K562 (cell line): ENCODE results near the gene ERH. TPM values are rescaled to one million over a fixed set of nuclear protein-coding genes. Genes with fewer than 3 reads are reported as not detected.

Experiments
- ATAC-seq: fragments of 200-7000 bp; cut with Tn5 transposase; 3 replicates; pipeline ENCODE4 v1.9.1; 2020; ENCODE audit warnings: moderate library complexity
- BruUV-seq: library from RNA; stranded (reverse); fragments of 400-500 nt; replicated peaks from 2 replicates; lab custom pipeline; 2021; lab: Mats Ljungman, UMichigan
- CTCF ChIA-PET: fragments of 300-600 bp; formaldehyde crosslinking; extraction: SDS; loops from one replicate; lab custom pipeline; 2021; ENCODE audit warnings: low intra/inter-chr PET ratio; lab: Yijun Ruan, JAX
- POLR2A ChIA-PET: fragments of 300-600, 350-650 bp; sonication (Branson Sonifier 250); formaldehyde crosslinking; extraction: SDS; loops from one replicate; lab custom pipeline; 2021; ENCODE audit warnings: antibody characterized with exemption, inconsistent platforms; lab: Yijun Ruan, JAX
- DNase-seq, 4 experiments: peaks; one replicate each; pipeline versions ENCODE4 v3.0.0 to v3.0.0-alpha.2; 2011 to 2018; ENCODE audit warnings: low spot score in 3 of 4, mixed read lengths in 3 of 4; ENCODE audit errors: extremely low read depth in 1 of 4
- FAIRE-seq: peaks from 2 replicates; lab custom pipeline; 2011; peaks lifted over from hg19 to GRCh38; lab: Jason Lieb, UNC
- H2AFZ ChIP-seq: 2 replicates; pipeline ENCODE4 v1.6.0; 2011; ENCODE audit warnings: low read depth, low read length, control low read depth, inconsistent platforms
- H3K27ac ChIP-seq: fragments of 200-600 bp; 3 replicates; pipeline ENCODE4 v1.8.0; 2011; ENCODE audit warnings: low read depth, mild to moderate bottlenecking, control low read depth, inconsistent platforms, low read length, moderate library complexity, mixed read lengths; ENCODE audit errors: extremely low read depth
- H3K27me3 ChIP-seq, 2 experiments: fragments of 300-600 bp in 1 of 2; 2 replicates in 1 of 2; 3 replicates in 1 of 2; pipeline versions ENCODE4 v1.6.0 to v1.8.0; 2011; ENCODE audit warnings: inconsistent platforms in 2 of 2, low read length in 2 of 2, mild to moderate bottlenecking in 1 of 2, mixed read lengths in 1 of 2, moderate library complexity in 1 of 2; ENCODE audit not compliant: control insufficient read depth in 2 of 2, insufficient read depth in 2 of 2
- H3K36me3 ChIP-seq: fragments of 300-600 bp; 3 replicates; pipeline ENCODE4 v1.8.0; 2011; ENCODE audit warnings: mild to moderate bottlenecking, low read length, inconsistent platforms; ENCODE audit not compliant: control insufficient read depth, insufficient read depth
- H3K4me1 ChIP-seq, 2 experiments: fragments of 200-600 bp in 1 of 2; replicated peaks in 1 of 2; 2 replicates in 1 of 2; 3 replicates in 1 of 2; pipeline versions ENCODE4 v1.5.1 to v1.8.0; 2011; ENCODE audit warnings: inconsistent platforms in 2 of 2, low read length in 2 of 2, mild to moderate bottlenecking in 1 of 2, mixed read lengths in 1 of 2, moderate library complexity in 1 of 2; ENCODE audit not compliant: control insufficient read depth in 2 of 2, insufficient read depth in 2 of 2
- H3K4me2 ChIP-seq: 2 replicates; pipeline ENCODE4 v1.6.1; 2011; ENCODE audit warnings: low read length, control low read depth, inconsistent platforms, mixed read lengths; ENCODE audit not compliant: insufficient read depth
- H3K4me3 ChIP-seq: fragments of 200-600 bp; sonication (generic), shearing (Covaris generic); 2 replicates; pipeline ENCODE4 v1.5.1; 2016; ENCODE audit warnings: control low read depth, inconsistent platforms
- H3K79me2 ChIP-seq: fragments of 200-600 bp; 3 replicates; pipeline ENCODE4 v1.8.0; 2011; ENCODE audit warnings: low read length, inconsistent platforms; ENCODE audit not compliant: control insufficient read depth, insufficient read depth
- H3K9ac ChIP-seq, 2 experiments: 2 replicates each; pipeline versions ENCODE4 v1.6.0 to v1.6.1; 2011; ENCODE audit warnings: low read depth in 2 of 2, low read length in 2 of 2, control low read depth in 1 of 2, inconsistent platforms in 1 of 2, mild to moderate bottlenecking in 1 of 2, mixed read lengths in 1 of 2; ENCODE audit not compliant: insufficient read depth in 1 of 2
- H3K9me1 ChIP-seq: one replicate; pipeline ENCODE4 v1.6.0; 2011; ENCODE audit warnings: inconsistent platforms, mild to moderate bottlenecking, low read length, moderate library complexity; ENCODE audit not compliant: control insufficient read depth, insufficient read depth
- H3K9me3 ChIP-seq: replicated peaks from 2 replicates; pipeline ENCODE4 v1.5.1; 2011; ENCODE audit warnings: low read depth, low read length, inconsistent platforms; ENCODE audit not compliant: control insufficient read depth, insufficient read depth
- H4K20me1 ChIP-seq: replicated peaks from 2 replicates; pipeline ENCODE4 v1.6.1; 2011; ENCODE audit warnings: low read length, inconsistent platforms, mixed read lengths; ENCODE audit not compliant: control insufficient read depth, insufficient read depth
- MBD1 ChIP-seq: fragments of 250-450 bp; sonication (Bioruptor Pico); IDR thresholded peaks from 2 replicates; pipeline ENCODE4 v1.8.0; 2022; ENCODE audit warnings: inconsistent platforms
- PKNOX1 ChIP-seq: fragments of 450-650 bp; IDR thresholded peaks from 2 replicates; pipeline ENCODE4 v1.6.1; 2016
- ZNF561 ChIP-seq: fragments of 450-650 bp; formaldehyde crosslinking; conservative IDR thresholded peaks from 2 replicates; pipeline ENCODE4 v1.4.0; 2020; ENCODE audit warnings: mild to moderate bottlenecking, moderate library complexity
- WGBS: fragments of 100-300 bp; shearing (Covaris generic); methylation state at CpG from one replicate; pipeline ENCODE4 v1.1.6; 2016; ENCODE audit warnings: low coverage, mixed read lengths; ENCODE audit not compliant: insufficient coverage; ENCODE audit errors: missing lambda C conversion rate; 5-methylcytosine and 5-hydroxymethylcytosine counted together
- in situ Hi-C: fragments of 300-500 bp; cut with MboI; formaldehyde crosslinking; loops from 4 replicates; pipeline ENCODE4 v1.15.0; 2018; ENCODE audit warnings: inconsistent platforms, mixed read lengths
- intact Hi-C: fragments of 100-400 bp; cut with micrococcal nuclease; formaldehyde crosslinking; loops from 2 replicates; pipeline ENCODE4 v1.14.2; 2022
- polyA plus RNA-seq, 8 experiments: library from polyadenylated mRNA; depleted of rRNA in 4 of 8; stranded (reverse) in 5 of 8; unstranded in 3 of 8; fragments of >200 nt; fragmentation: Nextera tagmentation in 2 of 8; fragmentation: Illumina TruSeq in 1 of 8; extraction: Ambion mirVana in 2 of 8; extraction: Trizol in 1 of 8; gene quantifications; 2 replicates each; pipeline versions ENCODE4 v1.2.1 to v1.2.3, GENCODE V29; 2011 to 2014; ENCODE audit warnings: inconsistent platforms in 1 of 8, missing spikeins in 1 of 8
- total RNA-seq, 7 experiments: library from RNA; depleted of rRNA in 6 of 7; stranded (reverse); fragments of >200 nt in 6 of 7; fragmentation: Illumina TruSeq in 2 of 7; extraction: Trizol in 2 of 7; gene quantifications; 2 replicates each; pipeline versions ENCODE4 v1.2.1 to v1.2.3, GENCODE V29; 2011 to 2021; ENCODE audit warnings: low replicate concordance in 1 of 7
- TF ChIP-seq, protein P1 (sequence below): IDR thresholded peaks from 2 replicates; pipeline ENCODE4 v1.6.1; 2016; ENCODE audit warnings: missing genetic modification characterization, missing compliant biosample characterization

Gene ERH
- total and polyA plus RNA-seq, 9 of the 15 experiments (the other 6 are each of a cell fraction or from before 2014, with no cell fraction given), result 78.2 to 474 (median 250) TPM

GRCh38 chr14:69360438-69361108 is 37.5 kb downstream of the ERH start:
- no peak for ATAC-seq

More at GRCh38 chr14:69360438-69361108, 37.5 kb downstream of the ERH start:
- Histone ChIP-seq H3K27me3 (peaks cover 2 to 41% of the 10 kb centered on the region in 2 experiments; a peak in 4 of 5 replicates), H2AFZ (no peak overlapping the region), H4K20me1 (peaks cover 4% of the 10 kb centered on the region; the same call in 1 of the 2 replicates), H3K9me1 (no peaks in the 10 kb centered on the region), H3K36me3 (no peaks in the 10 kb centered on the region), H3K4me1 (no peaks in the 10 kb centered on the region; a peak in 1 of 5 replicates), H3K9ac (no peak overlapping the region; a peak in 1 of 4 replicates), H3K4me2 (no peak overlapping the region), H3K9me3 (no peaks in the 10 kb centered on the region), H3K79me2 (no peaks in the 10 kb centered on the region), H3K4me3 (no peak overlapping the region), H3K27ac (no peak overlapping the region)
- TF ChIP-seq PKNOX1, result 0 out of 2 replicates have a peak, but pooled peaks have one; percentile 6
- TF ChIP-seq, protein P1, sequence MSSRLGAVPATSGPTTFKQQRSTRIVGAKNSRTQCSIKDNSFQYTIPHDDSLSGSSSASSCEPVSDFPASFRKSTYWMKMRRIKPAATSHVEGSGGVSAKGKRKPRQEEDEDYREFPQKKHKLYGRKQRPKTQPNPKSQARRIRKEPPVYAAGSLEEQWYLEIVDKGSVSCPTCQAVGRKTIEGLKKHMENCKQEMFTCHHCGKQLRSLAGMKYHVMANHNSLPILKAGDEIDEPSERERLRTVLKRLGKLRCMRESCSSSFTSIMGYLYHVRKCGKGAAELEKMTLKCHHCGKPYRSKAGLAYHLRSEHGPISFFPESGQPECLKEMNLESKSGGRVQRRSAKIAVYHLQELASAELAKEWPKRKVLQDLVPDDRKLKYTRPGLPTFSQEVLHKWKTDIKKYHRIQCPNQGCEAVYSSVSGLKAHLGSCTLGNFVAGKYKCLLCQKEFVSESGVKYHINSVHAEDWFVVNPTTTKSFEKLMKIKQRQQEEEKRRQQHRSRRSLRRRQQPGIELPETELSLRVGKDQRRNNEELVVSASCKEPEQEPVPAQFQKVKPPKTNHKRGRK (tag), result peak; percentile 41; the same call in 1 of the 2 replicates
- no peak for TF ChIP-seq MBD1
- no peak for TF ChIP-seq ZNF561
- WGBS, result 0% methylated on average over 5 of the region's 7 CpGs
- intact Hi-C loops (no loop called here), in situ Hi-C loops (no loop called here)
- ChIA-PET CTCF (no interaction called here), POLR2A (interaction anchor here (0.7 kb wide), 1 partner anchor 170 kb away, joined by 3 read pairs; the partner anchor contains the start of gene EXD2)
- no peak for DNase-seq
- FAIRE-seq, result no peak
- BruUV-seq, result no TSS peak
